Prostate gland (tissue), 2 donors: ENCODE data around the gene EMILIN3. TPM values are rescaled to one million over a fixed set of nuclear protein-coding genes. Genes with fewer than 3 reads are reported as not detected.

ENCODE experiments used
- DNase-seq: peaks from one replicate; pipeline ENCODE4 v3.0.0-alpha.2; 2019; ENCODE audit warnings: low spot score
- H3K27ac ChIP-seq, 2 donors: fragments of 200-600 bp; sonication (generic); 2 replicates each; pipeline ENCODE4 v1.5.1; 2017 to 2019
- H3K27me3 ChIP-seq: fragments of 200-600 bp; sonication (generic); replicated peaks from 2 replicates; pipeline ENCODE4 v1.5.1; 2019; ENCODE audit not compliant: insufficient read depth
- H3K36me3 ChIP-seq, 2 donors: fragments of 200-600 bp; sonication (generic); 1 replicate in 1 of 2; 2 replicates in 1 of 2; pipeline versions ENCODE4 v1.5.1 to v1.8.1; 2017 to 2019
- H3K4me1 ChIP-seq: fragments of 200-600 bp; sonication (generic); replicated peaks from 2 replicates; pipeline ENCODE4 v1.5.1; 2019
- H3K4me3 ChIP-seq, 2 donors: fragments of 200-600 bp; sonication (generic); 2 replicates each; pipeline ENCODE4 v1.5.1; 2017 to 2019
- H3K9me3 ChIP-seq: fragments of 200-600 bp; sonication (generic); 2 replicates; pipeline ENCODE4 v1.5.1; 2017
- CTCF ChIP-seq, 4 experiments: fragments of 200-600 bp in 2 of 4; fragments of 450-650 bp in 2 of 4; sonication (generic) in 2 of 4; IDR thresholded peaks; 1 replicate in 3 of 4; 2 replicates in 1 of 4; pipeline ENCODE4 v1.5.1; 2016 to 2019; ENCODE audit warnings: antibody characterized with exemption in 4 of 4, mild to moderate bottlenecking in 2 of 4, moderate library complexity in 2 of 4
- POLR2A ChIP-seq: fragments of 450-650 bp; IDR thresholded peaks from one replicate; pipeline ENCODE4 v1.6.1; 2016; ENCODE audit warnings: antibody characterized with exemption, mild to moderate bottlenecking
- POLR2AphosphoS5 ChIP-seq: sonication (generic); formaldehyde crosslinking; IDR thresholded peaks from one replicate; pipeline ENCODE4 v1.6.1; 2017; ENCODE audit warnings: antibody characterized with exemption
- WGBS: methylation state at CpG from one replicate; pipeline ENCODE4 v1.1.5; 2018; 5-methylcytosine and 5-hydroxymethylcytosine counted together
- intact Hi-C: fragments of 100-400 bp; cut with DNase I; formaldehyde crosslinking; loops from one replicate; pipeline ENCODE4 v1.14.2; 2022
- total RNA-seq, 2 donors: library from RNA; depleted of rRNA; stranded (reverse); fragments of >200 nt; gene quantifications; one replicate each; pipeline ENCODE4 v1.1.0, GENCODE V29; 2016

The EMILIN3 gene
- total RNA-seq, 2 donors from 2014 or later: 7.4 to 8.4 TPM

GRCh38 chr20:41375846-41376245 lies 9.2 kb upstream of the EMILIN3 start:
- no peak overlapping the region for H3K4me3 ChIP-seq
- H3K27ac ChIP-seq: no peak overlapping the region
- H3K9me3 ChIP-seq: no peaks in the 10 kb centered on the region
- WGBS: 85% methylated on average over 9 of the region's 9 CpGs
- H3K36me3 ChIP-seq: no peaks in the 10 kb centered on the region
- intact Hi-C loops: no loop called here
- TF ChIP-seq POLR2AphosphoS5 (no peak), CTCF (IDR thresholded peaks at IDR 0.05) (no peak), POLR2A (no peak)
- no peaks in the 10 kb centered on the region for H3K4me1 ChIP-seq
- no peaks in the 10 kb centered on the region for H3K27me3 ChIP-seq
- no peak for DNase-seq

- H3K4me1 ChIP-seq: no peaks in the 10 kb centered on the region
- H3K9me3 ChIP-seq: no peaks in the 10 kb centered on the region
- TF ChIP-seq CTCF (IDR thresholded peaks at IDR 0.05) (no peak), POLR2A (no peak), POLR2AphosphoS5 (no peak)
- 82% methylated on average over 9 of the region's 9 CpGs for WGBS
- H3K27ac ChIP-seq: no peak overlapping the region
- H3K4me3 ChIP-seq: no peak overlapping the region
- intact Hi-C loops: no loop called here
- H3K27me3 ChIP-seq: no peaks in the 10 kb centered on the region
- H3K36me3 ChIP-seq: no peaks in the 10 kb centered on the region
- DNase-seq: no peak
Observed at GRCh38 chr20:41373931-41374920, 7.6 kb upstream of the EMILIN3 start.

GRCh38 chr20:41373251-41373783 lies 6.7 kb upstream of the EMILIN3 start:
- Histone ChIP-seq H3K4me1 (no peaks in the 10 kb centered on the region), H3K27ac (no peak overlapping the region), H3K4me3 (no peak overlapping the region), H3K9me3 (no peaks in the 10 kb centered on the region), H3K27me3 (no peaks in the 10 kb centered on the region), H3K36me3 (no peaks in the 10 kb centered on the region)
- TF ChIP-seq POLR2A: no peak
- TF ChIP-seq CTCF (IDR thresholded peaks at IDR 0.05): no peak
- no peak for TF ChIP-seq POLR2AphosphoS5
- intact Hi-C loops: no loop called here
- WGBS: 73% methylated on average over 11 of the region's 11 CpGs
- no peak for DNase-seq

- no peaks in the 10 kb centered on the region for H3K36me3 ChIP-seq
- 97% methylated on average over 4 of the region's 4 CpGs for WGBS
- H3K27me3 ChIP-seq: no peaks in the 10 kb centered on the region
- no peak overlapping the region for H3K4me3 ChIP-seq
- no peak overlapping the region for H3K27ac ChIP-seq
- no peak for DNase-seq
- H3K4me1 ChIP-seq: no peaks in the 10 kb centered on the region
- H3K9me3 ChIP-seq: no peaks in the 10 kb centered on the region
- no peak for TF ChIP-seq POLR2AphosphoS5
- TF ChIP-seq CTCF (IDR thresholded peaks at IDR 0.05): no peak
- TF ChIP-seq POLR2A: no peak
- intact Hi-C loops: no loop called here
Observed at GRCh38 chr20:41371371-41371770, 4.8 kb upstream of the EMILIN3 start.

- Histone ChIP-seq H3K27me3 (no peaks in the 10 kb centered on the region), H3K4me1 (no peaks in the 10 kb centered on the region), H3K27ac (no peak overlapping the region), H3K4me3 (no peak overlapping the region), H3K36me3 (no peaks in the 10 kb centered on the region), H3K9me3 (no peaks in the 10 kb centered on the region)
- DNase-seq: no peak
- intact Hi-C loops: no loop called here
- TF ChIP-seq CTCF (IDR thresholded peaks at IDR 0.05) (no peak), POLR2AphosphoS5 (no peak), POLR2A (no peak)
- WGBS: 86% methylated on average over 5 of the region's 5 CpGs
Observed at GRCh38 chr20:41370176-41370575, 3.6 kb upstream of the EMILIN3 start.
